Stomach (tissue), 4 donors: ENCODE data around the gene ANAPC7.

Experiments used
- POLR2A ChIP-seq, 4 donors: fragments of 450-650 bp; IDR thresholded peaks; one replicate each; pipeline ENCODE4 v1.6.1; 2016; ENCODE audit warnings: antibody characterized with exemption in 4 of 4, control low read depth in 2 of 4, mild to moderate bottlenecking in 1 of 4, moderate library complexity in 1 of 4
- POLR2AphosphoS5 ChIP-seq, 3 donors: sonication (generic); formaldehyde crosslinking; IDR thresholded peaks; one replicate each; pipeline ENCODE4 v1.6.1; 2016; ENCODE audit warnings: antibody characterized with exemption in 3 of 3
- TF ChIP-seq, protein P1 (sequence below), 7 experiments: fragments of 450-650 bp in 4 of 7; fragments of 200-600 bp in 3 of 7; sonication (generic) in 3 of 7; IDR thresholded peaks; one replicate each; pipeline ENCODE4 v1.5.1; 2016 to 2019; ENCODE audit warnings: antibody characterized with exemption in 7 of 7, control low read depth in 2 of 7, mild to moderate bottlenecking in 1 of 7

DNA sequence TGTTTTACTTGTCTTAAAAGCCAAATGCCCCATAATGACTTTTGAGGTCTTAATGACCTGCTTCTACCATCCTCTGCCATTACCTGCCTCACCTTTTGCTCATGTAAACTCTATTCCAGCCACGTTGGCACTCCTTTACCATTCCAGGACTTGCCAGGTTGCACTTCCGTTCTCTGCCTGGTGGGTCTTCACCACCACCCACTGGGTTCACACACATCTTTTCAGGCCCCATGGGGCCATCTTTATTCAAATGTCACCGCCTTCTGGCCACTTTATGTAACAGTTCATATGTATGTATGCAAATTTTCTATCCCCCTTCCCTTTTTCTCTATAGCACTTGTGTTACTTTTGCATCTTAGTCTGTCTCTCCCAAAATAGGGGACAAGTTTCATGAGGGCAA is 64.8 kb downstream of the ANAPC7 start:
- TF ChIP-seq POLR2A (IDR thresholded peaks at IDR 0.05) = no peak
- TF ChIP-seq, protein P1, sequence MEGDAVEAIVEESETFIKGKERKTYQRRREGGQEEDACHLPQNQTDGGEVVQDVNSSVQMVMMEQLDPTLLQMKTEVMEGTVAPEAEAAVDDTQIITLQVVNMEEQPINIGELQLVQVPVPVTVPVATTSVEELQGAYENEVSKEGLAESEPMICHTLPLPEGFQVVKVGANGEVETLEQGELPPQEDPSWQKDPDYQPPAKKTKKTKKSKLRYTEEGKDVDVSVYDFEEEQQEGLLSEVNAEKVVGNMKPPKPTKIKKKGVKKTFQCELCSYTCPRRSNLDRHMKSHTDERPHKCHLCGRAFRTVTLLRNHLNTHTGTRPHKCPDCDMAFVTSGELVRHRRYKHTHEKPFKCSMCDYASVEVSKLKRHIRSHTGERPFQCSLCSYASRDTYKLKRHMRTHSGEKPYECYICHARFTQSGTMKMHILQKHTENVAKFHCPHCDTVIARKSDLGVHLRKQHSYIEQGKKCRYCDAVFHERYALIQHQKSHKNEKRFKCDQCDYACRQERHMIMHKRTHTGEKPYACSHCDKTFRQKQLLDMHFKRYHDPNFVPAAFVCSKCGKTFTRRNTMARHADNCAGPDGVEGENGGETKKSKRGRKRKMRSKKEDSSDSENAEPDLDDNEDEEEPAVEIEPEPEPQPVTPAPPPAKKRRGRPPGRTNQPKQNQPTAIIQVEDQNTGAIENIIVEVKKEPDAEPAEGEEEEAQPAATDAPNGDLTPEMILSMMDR (IDR thresholded peaks at IDR 0.05) = no peak
- TF ChIP-seq POLR2AphosphoS5 (IDR thresholded peaks at IDR 0.05) = no peak
